Measurements from ENCODE around the gene CD99. TPM values are rescaled to one million over a fixed set of nuclear protein-coding genes. Genes with fewer than 3 reads are reported as not detected.
A peak's percentile ranks its signal among the peaks of the same experiment; 100 is the strongest.

Gene CD99
- total RNA-seq, 3 donors from 2014 or later (not counting 1 experiment from before 2014, with no cell fraction given): 312 to 340 (median 333) TPM

GRCh38 chrX:2711441-2711840 is 20.3 kb downstream of the CD99 start:
- H3K4me3 ChIP-seq (ENCODE audit: low read length): no peak overlapping the region
- no peak for ATAC-seq
- TF ChIP-seq, protein P1, sequence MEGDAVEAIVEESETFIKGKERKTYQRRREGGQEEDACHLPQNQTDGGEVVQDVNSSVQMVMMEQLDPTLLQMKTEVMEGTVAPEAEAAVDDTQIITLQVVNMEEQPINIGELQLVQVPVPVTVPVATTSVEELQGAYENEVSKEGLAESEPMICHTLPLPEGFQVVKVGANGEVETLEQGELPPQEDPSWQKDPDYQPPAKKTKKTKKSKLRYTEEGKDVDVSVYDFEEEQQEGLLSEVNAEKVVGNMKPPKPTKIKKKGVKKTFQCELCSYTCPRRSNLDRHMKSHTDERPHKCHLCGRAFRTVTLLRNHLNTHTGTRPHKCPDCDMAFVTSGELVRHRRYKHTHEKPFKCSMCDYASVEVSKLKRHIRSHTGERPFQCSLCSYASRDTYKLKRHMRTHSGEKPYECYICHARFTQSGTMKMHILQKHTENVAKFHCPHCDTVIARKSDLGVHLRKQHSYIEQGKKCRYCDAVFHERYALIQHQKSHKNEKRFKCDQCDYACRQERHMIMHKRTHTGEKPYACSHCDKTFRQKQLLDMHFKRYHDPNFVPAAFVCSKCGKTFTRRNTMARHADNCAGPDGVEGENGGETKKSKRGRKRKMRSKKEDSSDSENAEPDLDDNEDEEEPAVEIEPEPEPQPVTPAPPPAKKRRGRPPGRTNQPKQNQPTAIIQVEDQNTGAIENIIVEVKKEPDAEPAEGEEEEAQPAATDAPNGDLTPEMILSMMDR (IDR thresholded peaks at IDR 0.05): no peak
- no peak overlapping the region for H3K27ac ChIP-seq (ENCODE audit: low read length)
- Mint-ChIP-seq H3K36me3 (no peaks in the 10 kb centered on the region), H3K4me1 (peaks cover 64% of the 10 kb centered on the region in 2 donors), H3K9me3 (no peaks in the 10 kb centered on the region), H3K27ac (peak overlapping the region in 1 of 2 donors; percentile 27), H3K27me3 (ENCODE audit: low read depth in 2 of 2) (no peaks in the 10 kb centered on the region), H3K4me3 (no peak overlapping the region)
- no peak for DNase-seq
- intact Hi-C loops (cut with micrococcal nuclease): no loop called here
- H3K4me1 ChIP-seq (ENCODE audit: control insufficient read depth, insufficient read depth, low read length): peaks cover 56% of the 10 kb centered on the region
- H3K36me3 ChIP-seq (ENCODE audit: control insufficient read depth, insufficient read depth, low read length): peaks cover 28% of the 10 kb centered on the region
- H3K9me3 ChIP-seq (ENCODE audit: control insufficient read depth, insufficient read depth, low read length): no peaks in the 10 kb centered on the region
- 100% methylated on average over 1 of the region's 2 CpGs for WGBS (ENCODE audit: insufficient coverage)
- no peaks in the 10 kb centered on the region for H3K27me3 ChIP-seq (ENCODE audit: control insufficient read depth, insufficient read depth, low read length)

DNA sequence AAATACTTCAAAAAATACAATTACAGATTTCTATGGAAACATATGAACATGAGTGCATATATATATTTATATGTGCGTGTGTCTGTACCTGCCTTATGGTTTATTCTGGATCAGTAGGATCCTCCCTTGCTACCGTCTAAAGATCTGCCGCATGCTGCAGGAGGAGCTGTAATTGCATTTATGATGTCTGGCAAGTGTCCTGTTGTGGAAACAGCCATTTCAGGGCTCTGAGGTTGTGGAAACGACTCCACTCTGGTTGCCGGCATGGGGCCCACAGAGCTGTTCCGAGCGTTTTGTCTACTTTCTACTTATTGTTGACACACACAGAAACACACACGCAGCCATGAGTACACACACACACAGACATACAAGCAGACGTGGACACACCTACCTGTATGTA is 21.3 kb downstream of the CD99 start:
- H3K27ac ChIP-seq (ENCODE audit: low read length): no peak overlapping the region
- Mint-ChIP-seq H3K27ac (no peak overlapping the region), H3K4me1 (peaks cover 58 to 63% of the 10 kb centered on the region in 2 donors), H3K4me3 (no peak overlapping the region), H3K9me3 (no peaks in the 10 kb centered on the region), H3K27me3 (ENCODE audit: low read depth in 2 of 2) (no peaks in the 10 kb centered on the region), H3K36me3 (no peaks in the 10 kb centered on the region)
- 90% methylated on average over 9 of the region's 9 CpGs for WGBS (ENCODE audit: insufficient coverage)
- H3K4me3 ChIP-seq (ENCODE audit: low read length): no peak overlapping the region
- H3K36me3 ChIP-seq (ENCODE audit: control insufficient read depth, insufficient read depth, low read length): peaks cover 31% of the 10 kb centered on the region
- DNase-seq (no peak), ATAC-seq (no peak)
- TF ChIP-seq, protein P1 (IDR thresholded peaks at IDR 0.05): no peak
- peaks cover 47% of the 10 kb centered on the region for H3K4me1 ChIP-seq (ENCODE audit: control insufficient read depth, insufficient read depth, low read length)
- H3K9me3 ChIP-seq (ENCODE audit: control insufficient read depth, insufficient read depth, low read length): no peaks in the 10 kb centered on the region
- intact Hi-C loops (cut with micrococcal nuclease): no loop called here
- no peaks in the 10 kb centered on the region for H3K27me3 ChIP-seq (ENCODE audit: control insufficient read depth, insufficient read depth, low read length)

GRCh38 chrX:2712890-2713840 is 22.1 kb downstream of the CD99 start:
- peaks cover 39% of the 10 kb centered on the region for H3K4me1 ChIP-seq (ENCODE audit: control insufficient read depth, insufficient read depth, low read length)
- H3K27ac ChIP-seq (ENCODE audit: low read length): no peak overlapping the region
- no peak for ATAC-seq
- H3K9me3 Mint-ChIP-seq: no peaks in the 10 kb centered on the region
- H3K27me3 Mint-ChIP-seq (ENCODE audit: low read depth in 2 of 2): no peaks in the 10 kb centered on the region
- H3K36me3 ChIP-seq (ENCODE audit: control insufficient read depth, insufficient read depth, low read length): peaks cover 39% of the 10 kb centered on the region
- H3K9me3 ChIP-seq (ENCODE audit: control insufficient read depth, insufficient read depth, low read length): no peaks in the 10 kb centered on the region
- no peak overlapping the region for H3K27ac Mint-ChIP-seq
- 50% methylated on average over 11 of the region's 13 CpGs for WGBS (ENCODE audit: insufficient coverage)
- no peaks in the 10 kb centered on the region for H3K27me3 ChIP-seq (ENCODE audit: control insufficient read depth, insufficient read depth, low read length)
- intact Hi-C loops (cut with micrococcal nuclease): no loop called here
- H3K36me3 Mint-ChIP-seq: no peaks in the 10 kb centered on the region
- H3K4me3 ChIP-seq (ENCODE audit: low read length): no peak overlapping the region
- TF ChIP-seq, protein P1 (IDR thresholded peaks at IDR 0.05): no peak
- no peak for DNase-seq
- no peak overlapping the region for H3K4me3 Mint-ChIP-seq
- H3K4me1 Mint-ChIP-seq: peaks cover 51 to 59% of the 10 kb centered on the region in 2 donors

Data from natural killer cell (primary cell).